Endothelial cell of umbilical vein (primary cell): ENCODE data around the gene SYDE1.

Source experiments
- CTCF ChIP-seq, 2 donors: IDR thresholded peaks; 1 replicate in 1 of 2; 2 replicates in 1 of 2; pipeline ENCODE4 v1.5.1; 2011; ENCODE audit warnings: low read length in 2 of 2, mild to moderate bottlenecking in 2 of 2, moderate library complexity in 2 of 2, control low read depth in 1 of 2, inconsistent platforms in 1 of 2, low read depth in 1 of 2; ENCODE audit not compliant: insufficient read depth in 1 of 2; ENCODE audit errors: extremely low read depth in 1 of 2
- EZH2 ChIP-seq: IDR thresholded peaks from 2 replicates; pipeline ENCODE4 v1.6.1; 2012; ENCODE audit warnings: borderline replicate concordance, low read depth, mild to moderate bottlenecking, moderate library complexity, low read length, inconsistent platforms; ENCODE audit not compliant: severe bottlenecking
- FOS ChIP-seq: IDR thresholded peaks from 2 replicates; pipeline ENCODE4 v1.6.1; 2011; ENCODE audit warnings: mild to moderate bottlenecking, low read length, moderate library complexity, borderline replicate concordance; ENCODE audit not compliant: insufficient read depth
- MAX ChIP-seq: IDR thresholded peaks from 2 replicates; pipeline ENCODE4 v1.6.1; 2011; ENCODE audit not compliant: insufficient read depth, insufficient read length
- POLR2A ChIP-seq: IDR thresholded peaks from 2 replicates; pipeline ENCODE4 v1.6.1; 2012; ENCODE audit warnings: low read depth, mild to moderate bottlenecking, control low read depth, low read length
- POLR2AphosphoS5 ChIP-seq: IDR thresholded peaks from 2 replicates; pipeline ENCODE4 v1.6.1; 2012; ENCODE audit warnings: low read depth, mild to moderate bottlenecking, control low read depth, low read length, moderate library complexity; ENCODE audit not compliant: insufficient read depth

DNA sequence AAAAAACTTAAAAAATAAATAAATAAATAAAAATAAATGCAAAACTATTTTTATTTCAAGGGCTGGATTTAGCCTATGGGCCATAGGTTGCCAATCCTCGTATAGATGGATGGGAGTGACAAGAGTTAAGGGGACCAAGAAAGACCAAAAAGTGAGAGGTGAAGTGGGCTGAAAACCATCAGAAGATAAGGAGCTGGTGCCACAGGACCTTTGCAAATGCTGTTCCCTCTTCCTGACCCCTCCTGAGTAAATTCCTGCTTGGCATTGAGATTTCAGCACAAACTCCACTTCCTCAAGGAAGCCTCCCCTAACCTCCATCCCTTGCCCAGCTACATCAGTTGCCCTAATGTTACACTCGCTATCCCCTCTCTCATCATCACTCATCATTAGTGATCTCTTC, 14.2 kb upstream of the SYDE1 start:
- TF ChIP-seq CTCF (IDR thresholded peaks at IDR 0.05; ENCODE audit: extremely low read depth in 1 of 2, insufficient read depth in 1 of 2, low read depth in 1 of 2, low read length in 2 of 2), result no peak
- no peak for TF ChIP-seq FOS
- TF ChIP-seq POLR2A, result no peak
- no peak for TF ChIP-seq POLR2AphosphoS5
- no peak for TF ChIP-seq MAX
- TF ChIP-seq EZH2, result no peak
